Measurements from ENCODE around the gene DCST2.

GRCh38 chr1:155032886-155033285 lies 695 bp downstream of the DCST2 start:
- TF ChIP-seq CTCF (IDR thresholded peaks at IDR 0.05) (no peak), POLR2A (IDR thresholded peaks at IDR 0.05) (no peak)

All from heart left ventricle (tissue), 13 donors.